ENCODE data around the gene IL1RN. TPM values are rescaled to one million over a fixed set of nuclear protein-coding genes. Genes with fewer than 3 reads are reported as not detected.

IL1RN gene
- total and polyA plus RNA-seq, 2 of the 8 experiments (the other 6 are each of a cell fraction or from before 2014, with no cell fraction given): not detected

DNA sequence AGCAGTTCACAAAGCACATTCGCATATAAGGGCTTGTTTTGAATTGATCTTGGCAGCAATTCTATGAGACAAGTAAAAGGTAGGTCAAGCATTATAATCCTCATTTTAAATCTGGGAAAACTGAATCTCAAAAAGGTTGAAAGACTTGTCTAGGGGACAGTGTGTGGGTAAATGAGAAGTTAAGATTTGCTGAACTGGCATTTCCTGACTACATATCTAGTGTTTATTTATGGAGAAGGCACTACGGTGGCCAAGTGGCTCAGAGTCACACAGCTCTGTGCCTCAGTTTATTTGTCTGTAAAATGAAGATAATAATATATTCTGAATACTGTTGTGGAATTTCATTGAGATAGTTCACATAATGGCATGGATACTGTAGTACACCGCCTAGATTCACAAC is 16.3 kb upstream of the IL1RN start:
- Histone ChIP-seq H3K4me3 (ENCODE audit: extremely low read depth in 1 of 4, insufficient read depth in 2 of 4, low read depth in 3 of 4, low read length in 4 of 4) (no peak overlapping the region), H3K9me3 (ENCODE audit: insufficient read depth in 2 of 2, low read depth in 1 of 2, low read length in 1 of 2) (no peaks in the 10 kb centered on the region), H3K4me2 (ENCODE audit: insufficient read depth in 1 of 2, low read depth in 2 of 2, low read length in 2 of 2) (no peak overlapping the region), H3K79me1 (ENCODE audit: low read depth, low read length) (no peaks in the 10 kb centered on the region), H2BK12ac (ENCODE audit: low read depth, low read length) (no peak overlapping the region), H3K56ac (replicated peaks; ENCODE audit: insufficient read length, low read depth, low read length) (no peak overlapping the region), H3K36me3 (ENCODE audit: control insufficient read depth in 2 of 4, insufficient read depth in 4 of 4, low read length in 3 of 4) (no peaks in the 10 kb centered on the region), H3K27me3 (replicated peaks in 1 of 4; ENCODE audit: control insufficient read depth in 3 of 4, extremely low read depth in 1 of 4, insufficient read depth in 3 of 4, low read length in 3 of 4) (no peaks in the 10 kb centered on the region), H2BK120ac (replicated peaks; ENCODE audit: low read depth, low read length) (no peak overlapping the region), H2BK5ac (ENCODE audit: low read depth, low read length) (no peak overlapping the region), H2BK20ac (ENCODE audit: low read length) (no peak overlapping the region), H3K79me2 (ENCODE audit: control insufficient read depth in 1 of 2, insufficient read depth in 2 of 2, low read length in 2 of 2) (no peaks in the 10 kb centered on the region), H2AK5ac (ENCODE audit: low read depth, low read length) (no peak overlapping the region), H3K18ac (ENCODE audit: extremely low read depth, low read length) (no peak overlapping the region), H3K23ac (ENCODE audit: insufficient read length) (no peak overlapping the region), H3K4ac (replicated peaks; ENCODE audit: insufficient read length, low read depth, low read length) (no peak overlapping the region), H4K8ac (ENCODE audit: extremely low read depth, insufficient read depth, low read length) (no peak overlapping the region), H3K4me1 (replicated peaks in 1 of 4; ENCODE audit: control insufficient read depth in 3 of 4, insufficient read depth in 4 of 4, low read length in 3 of 4) (peaks cover 0 to 4% (median 0%) of the 10 kb centered on the region in 4 experiments; a peak in 1 of 7 replicates), H3K23me2 (ENCODE audit: low read depth, low read length) (no peaks in the 10 kb centered on the region), H3K27ac (ENCODE audit: low read depth, low read length) (no peak overlapping the region), H4K20me1 (replicated peaks in 1 of 2; ENCODE audit: control insufficient read depth in 1 of 2, insufficient read depth in 2 of 2, low read length in 2 of 2) (no peaks in the 10 kb centered on the region), H4K91ac (replicated peaks; ENCODE audit: insufficient read length, low read length) (no peak overlapping the region), H3K14ac (ENCODE audit: insufficient read length) (no peak overlapping the region), H2BK15ac (ENCODE audit: low read length) (no peak overlapping the region), H4K5ac (ENCODE audit: insufficient read length, low read depth, low read length) (no peak overlapping the region), H2AFZ (ENCODE audit: low read length) (no peak overlapping the region), H3K9ac (replicated peaks in 1 of 4; ENCODE audit: extremely low read depth in 1 of 4, low read depth in 3 of 4, low read length in 3 of 4) (no peak overlapping the region)
- FAIRE-seq: no peak
- 91% methylated on average over 3 of the region's 3 CpGs; no CpG with 5 or more reads in 1 of the 2 experiments for WGBS, 2 experiments (ENCODE audit: extremely low coverage in 1 of 2, insufficient coverage in 1 of 2, insufficient read length in 1 of 2, insufficient replicate concordance in 2 of 2, low coverage in 1 of 2, low lambda C conversion rate in 2 of 2, missing lambda C conversion rate in 1 of 2)
- POLR2A ChIA-PET (ENCODE audit: partially characterized antibody): no interaction called here
- CTCF ChIA-PET (ENCODE audit: partially characterized antibody): no interaction called here
- TF ChIP-seq, protein P1, sequence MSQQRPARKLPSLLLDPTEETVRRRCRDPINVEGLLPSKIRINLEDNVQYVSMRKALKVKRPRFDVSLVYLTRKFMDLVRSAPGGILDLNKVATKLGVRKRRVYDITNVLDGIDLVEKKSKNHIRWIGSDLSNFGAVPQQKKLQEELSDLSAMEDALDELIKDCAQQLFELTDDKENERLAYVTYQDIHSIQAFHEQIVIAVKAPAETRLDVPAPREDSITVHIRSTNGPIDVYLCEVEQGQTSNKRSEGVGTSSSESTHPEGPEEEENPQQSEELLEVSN (IDR thresholded peaks at IDR 0.05): no peak
- TF ChIP-seq YY1 (IDR thresholded peaks at IDR 0.05; ENCODE audit: low read depth, low read length) (no peak), CREB1 (IDR thresholded peaks at IDR 0.05) (no peak), JUND (IDR thresholded peaks at IDR 0.05; ENCODE audit: low read length) (no peak), ASH2L (IDR thresholded peaks at IDR 0.05; ENCODE audit: low read length) (no peak), CEBPB (IDR thresholded peaks at IDR 0.05; ENCODE audit: low read depth, low read length) (no peak), BCL11A (IDR thresholded peaks at IDR 0.05; ENCODE audit: low read depth in 2 of 2, low read length in 2 of 2) (no peak), SRF (IDR thresholded peaks at IDR 0.05; ENCODE audit: low read depth, low read length) (no peak), RAD21 (IDR thresholded peaks at IDR 0.05 in 1 of 2, conservative IDR thresholded peaks at IDR 0.05 in 1 of 2; ENCODE audit: low read depth in 2 of 2, low read length in 2 of 2) (no peak)
- TF ChIP-seq, protein P2, sequence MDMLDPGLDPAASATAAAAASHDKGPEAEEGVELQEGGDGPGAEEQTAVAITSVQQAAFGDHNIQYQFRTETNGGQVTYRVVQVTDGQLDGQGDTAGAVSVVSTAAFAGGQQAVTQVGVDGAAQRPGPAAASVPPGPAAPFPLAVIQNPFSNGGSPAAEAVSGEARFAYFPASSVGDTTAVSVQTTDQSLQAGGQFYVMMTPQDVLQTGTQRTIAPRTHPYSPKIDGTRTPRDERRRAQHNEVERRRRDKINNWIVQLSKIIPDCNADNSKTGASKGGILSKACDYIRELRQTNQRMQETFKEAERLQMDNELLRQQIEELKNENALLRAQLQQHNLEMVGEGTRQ (IDR thresholded peaks at IDR 0.05; ENCODE audit: low read length): no peak
- no peak for DNase-seq (ENCODE audit: low read depth in 1 of 2, low spot score in 2 of 2)

Measured in H1 (cell line).